Measurements from ENCODE around the gene OXTR. TPM values are rescaled to one million over a fixed set of nuclear protein-coding genes. Genes with fewer than 3 reads are reported as not detected.

The OXTR gene
- total RNA-seq, 1 donor from 2014 or later: 2.0 TPM

DNA sequence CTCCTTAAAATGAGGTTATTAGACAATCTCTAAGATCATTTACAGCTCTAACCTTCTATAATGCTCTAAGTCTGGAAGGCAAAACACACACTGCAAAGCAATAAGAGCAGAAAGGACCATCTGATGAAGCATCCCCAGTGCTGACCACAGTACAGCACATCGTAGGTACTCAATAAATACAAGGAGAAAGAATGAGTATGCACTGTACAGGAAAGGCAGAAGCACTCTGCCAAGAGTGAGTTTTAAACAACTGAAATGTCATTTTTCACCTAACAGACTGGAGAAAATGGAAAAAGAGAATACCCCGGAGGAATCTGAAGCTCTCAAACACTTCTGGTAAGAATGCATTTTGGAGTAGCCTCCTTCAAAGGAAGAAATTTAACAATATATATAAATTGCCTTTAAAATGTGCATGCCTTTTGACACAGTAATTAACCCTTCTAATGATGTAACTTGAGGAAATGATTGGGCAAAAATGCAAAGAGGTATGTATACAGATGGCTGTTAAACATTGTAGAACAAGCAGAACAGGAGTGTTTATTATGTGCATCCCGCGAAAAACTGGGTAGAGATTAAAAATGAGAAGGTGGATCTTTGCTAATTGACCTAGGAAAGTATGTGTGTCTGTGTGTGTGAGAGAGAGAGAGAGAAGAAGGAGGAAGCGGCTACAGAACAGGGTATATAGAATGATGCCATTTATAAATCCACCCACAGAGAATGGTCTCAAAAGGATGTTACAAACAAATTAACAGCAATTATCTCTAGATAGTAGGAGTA, 8.0 kb upstream of the OXTR start:
- H3K4me1 Mint-ChIP-seq: no peaks in the 10 kb centered on the region
- intact Hi-C loops (cut with micrococcal nuclease): no loop called here
- no peak overlapping the region for H3K4me3 Mint-ChIP-seq
- H3K36me3 Mint-ChIP-seq (ENCODE audit: low read depth): no peaks in the 10 kb centered on the region
- TF ChIP-seq, protein P1, sequence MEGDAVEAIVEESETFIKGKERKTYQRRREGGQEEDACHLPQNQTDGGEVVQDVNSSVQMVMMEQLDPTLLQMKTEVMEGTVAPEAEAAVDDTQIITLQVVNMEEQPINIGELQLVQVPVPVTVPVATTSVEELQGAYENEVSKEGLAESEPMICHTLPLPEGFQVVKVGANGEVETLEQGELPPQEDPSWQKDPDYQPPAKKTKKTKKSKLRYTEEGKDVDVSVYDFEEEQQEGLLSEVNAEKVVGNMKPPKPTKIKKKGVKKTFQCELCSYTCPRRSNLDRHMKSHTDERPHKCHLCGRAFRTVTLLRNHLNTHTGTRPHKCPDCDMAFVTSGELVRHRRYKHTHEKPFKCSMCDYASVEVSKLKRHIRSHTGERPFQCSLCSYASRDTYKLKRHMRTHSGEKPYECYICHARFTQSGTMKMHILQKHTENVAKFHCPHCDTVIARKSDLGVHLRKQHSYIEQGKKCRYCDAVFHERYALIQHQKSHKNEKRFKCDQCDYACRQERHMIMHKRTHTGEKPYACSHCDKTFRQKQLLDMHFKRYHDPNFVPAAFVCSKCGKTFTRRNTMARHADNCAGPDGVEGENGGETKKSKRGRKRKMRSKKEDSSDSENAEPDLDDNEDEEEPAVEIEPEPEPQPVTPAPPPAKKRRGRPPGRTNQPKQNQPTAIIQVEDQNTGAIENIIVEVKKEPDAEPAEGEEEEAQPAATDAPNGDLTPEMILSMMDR (IDR thresholded peaks at IDR 0.05): no peak
- no peaks in the 10 kb centered on the region for H3K9me3 Mint-ChIP-seq
- ATAC-seq (ENCODE audit: low read depth): no peak
- H3K27ac Mint-ChIP-seq: no peak overlapping the region
- ChIA-PET CTCF (interaction anchor here (1.3 kb wide), 1 partner anchor 8 kb away, joined by 8 read pairs; the partner anchor contains the start of gene OXTR), POLR2A (no interaction called here)
- peaks cover 14% of the 10 kb centered on the region for H3K27me3 Mint-ChIP-seq
- DNase-seq: no peak

DNA sequence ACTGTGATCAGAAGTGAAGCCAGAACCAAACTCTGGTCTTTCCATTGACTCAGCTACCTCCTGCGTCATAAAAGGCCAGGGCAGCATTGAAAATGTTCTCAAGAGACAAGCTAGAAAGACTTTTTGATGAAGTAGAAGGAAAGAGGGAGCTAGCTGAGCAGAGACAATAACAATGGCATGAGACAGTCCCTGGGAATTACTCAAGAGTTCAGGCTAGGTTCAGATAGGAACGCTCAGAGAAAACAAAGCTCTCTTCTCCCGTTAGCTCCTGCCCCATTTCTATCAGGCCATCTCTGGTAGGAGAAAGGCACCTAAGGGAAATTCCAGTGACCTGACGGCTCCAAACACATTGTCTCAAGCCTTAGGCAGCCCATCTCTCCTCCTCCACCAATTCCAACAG, 7.0 kb upstream of the OXTR start:
- CTCF ChIA-PET: no interaction called here
- no peaks in the 10 kb centered on the region for H3K36me3 Mint-ChIP-seq (ENCODE audit: low read depth)
- DNase-seq (no peak), ATAC-seq (ENCODE audit: low read depth) (no peak)
- H3K27ac Mint-ChIP-seq: no peak overlapping the region
- POLR2A ChIA-PET: no interaction called here
- no peaks in the 10 kb centered on the region for H3K9me3 Mint-ChIP-seq
- no peak overlapping the region for H3K4me3 Mint-ChIP-seq
- TF ChIP-seq, protein P1 (IDR thresholded peaks at IDR 0.05): no peak
- no peaks in the 10 kb centered on the region for H3K4me1 Mint-ChIP-seq
- intact Hi-C loops (cut with micrococcal nuclease): no loop called here
- H3K27me3 Mint-ChIP-seq: peaks cover 20% of the 10 kb centered on the region

DNA sequence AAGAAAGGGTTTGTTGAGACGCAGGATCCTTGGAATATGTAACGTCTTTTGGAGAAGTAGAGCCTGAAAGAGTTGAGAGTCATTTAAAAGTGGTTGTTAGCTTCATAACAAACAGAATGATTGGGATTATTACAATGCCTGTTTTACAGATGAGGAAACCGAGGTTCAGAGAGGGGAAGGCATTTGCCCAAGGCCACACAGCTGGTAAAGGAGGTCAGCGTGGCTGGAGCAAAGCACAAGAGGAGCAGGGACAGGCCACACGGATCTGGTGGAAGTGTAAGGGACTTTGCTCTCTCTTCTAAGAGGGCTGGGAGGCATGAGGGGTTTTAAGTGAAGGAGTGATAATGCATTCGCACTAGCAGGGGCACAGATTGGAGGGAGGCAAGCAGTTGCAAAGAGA, 6.2 kb upstream of the OXTR start:
- ATAC-seq (ENCODE audit: low read depth) (no peak), DNase-seq (no peak)
- Mint-ChIP-seq H3K36me3 (ENCODE audit: low read depth) (no peaks in the 10 kb centered on the region), H3K9me3 (no peaks in the 10 kb centered on the region), H3K27ac (no peak overlapping the region), H3K4me1 (no peaks in the 10 kb centered on the region), H3K27me3 (peaks cover 27% of the 10 kb centered on the region), H3K4me3 (no peak overlapping the region)
- ChIA-PET CTCF (no interaction called here), POLR2A (no interaction called here)
- intact Hi-C loops (cut with micrococcal nuclease): no loop called here
- TF ChIP-seq, protein P1 (IDR thresholded peaks at IDR 0.05): no peak

DNA sequence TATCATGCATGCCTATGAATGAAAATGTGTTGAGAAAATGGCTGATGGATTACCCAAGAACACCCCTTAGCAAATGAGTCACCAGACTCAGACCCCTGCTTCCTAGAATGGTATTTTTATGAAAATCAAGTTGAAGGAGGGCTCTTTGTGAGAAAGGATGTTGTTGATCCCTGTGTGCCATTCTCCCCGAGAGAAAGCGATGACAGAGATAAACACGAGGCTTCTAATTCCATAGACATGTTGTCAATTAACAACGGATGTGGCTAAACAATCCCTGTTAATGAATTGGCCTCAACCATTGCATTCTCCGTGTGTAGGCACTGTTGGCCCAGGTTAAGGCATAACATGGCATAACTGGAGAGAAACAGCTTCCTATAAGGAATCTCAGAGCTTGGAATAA, 5.8 kb upstream of the OXTR start:
- Mint-ChIP-seq H3K9me3 (no peaks in the 10 kb centered on the region), H3K4me1 (no peaks in the 10 kb centered on the region), H3K4me3 (no peak overlapping the region), H3K27me3 (peaks cover 28% of the 10 kb centered on the region), H3K36me3 (ENCODE audit: low read depth) (no peaks in the 10 kb centered on the region), H3K27ac (no peak overlapping the region)
- TF ChIP-seq, protein P1 (IDR thresholded peaks at IDR 0.05): no peak
- intact Hi-C loops (cut with micrococcal nuclease): no loop called here
- ChIA-PET POLR2A (no interaction called here), CTCF (no interaction called here)
- ATAC-seq (ENCODE audit: low read depth): no peak
- DNase-seq: no peak

DNA sequence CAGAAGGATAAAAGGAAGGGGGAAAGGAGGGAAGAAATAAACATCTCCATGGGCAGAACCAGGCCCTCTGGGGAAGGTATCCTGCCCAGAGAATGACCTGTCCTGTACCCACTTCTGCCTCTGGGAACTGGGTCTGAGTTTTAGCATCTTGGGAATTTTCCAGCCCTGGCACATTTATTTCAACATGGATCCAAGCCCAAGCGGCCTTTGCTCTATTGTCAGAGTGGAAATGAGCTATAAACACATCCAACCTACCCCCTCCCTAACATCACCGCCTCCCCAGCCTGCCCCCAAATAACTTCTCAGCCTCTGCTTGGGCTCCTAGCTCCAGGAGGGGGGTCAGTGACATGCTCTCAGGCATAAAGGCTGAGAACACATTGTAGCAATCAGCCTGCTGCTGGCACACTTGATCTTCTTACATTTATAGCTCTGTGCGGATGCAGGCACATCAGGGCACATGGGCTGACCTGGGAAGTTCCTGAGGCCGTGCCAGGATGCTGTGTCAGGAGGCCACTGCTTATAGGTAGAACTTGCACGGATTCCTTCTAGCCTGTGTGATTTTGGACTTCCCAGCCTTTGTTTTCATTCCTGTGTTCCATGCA, 4.6 kb upstream of the OXTR start:
- H3K9me3 Mint-ChIP-seq: no peaks in the 10 kb centered on the region
- intact Hi-C loops (cut with micrococcal nuclease): no loop called here
- no peaks in the 10 kb centered on the region for H3K36me3 Mint-ChIP-seq (ENCODE audit: low read depth)
- H3K27ac Mint-ChIP-seq: no peak overlapping the region
- POLR2A ChIA-PET: no interaction called here
- TF ChIP-seq, protein P1 (IDR thresholded peaks at IDR 0.05): no peak
- peaks cover 39% of the 10 kb centered on the region for H3K27me3 Mint-ChIP-seq
- no peak for ATAC-seq (ENCODE audit: low read depth)
- no peak overlapping the region for H3K4me3 Mint-ChIP-seq
- peaks cover 7% of the 10 kb centered on the region for H3K4me1 Mint-ChIP-seq
- no peak for DNase-seq
- CTCF ChIA-PET: no interaction called here

Measured in activated B cell treated with CpG ODN at 0.5 μM for 24 hours (primary cell).